Aorta (tissue), 5 donors: ENCODE data around the gene MAML3. TPM values are rescaled to one million over a fixed set of nuclear protein-coding genes. Genes with fewer than 3 reads are reported as not detected.
"Not testable (repeated sequence)": the region's sequence is repeated elsewhere in the genome, so short reads cannot be mapped to it uniquely, and the experiment has no call there.

Experiments
- ATAC-seq: fragments of 200-7000 bp; cut with Tn5 transposase; one replicate; pipeline ENCODE4 v1.9.1; 2022; ENCODE audit warnings: moderate library complexity; ENCODE audit not compliant: low FRiP score
- DNase-seq, 2 donors: peaks; one replicate each; pipeline ENCODE4 v3.0.0-alpha.2; 2020
- H3K27ac ChIP-seq, 2 donors: one replicate each; pipeline ENCODE4 v1.5.1; 2013; ENCODE audit warnings: low read length in 2 of 2, mild to moderate bottlenecking in 2 of 2, moderate library complexity in 2 of 2, control low read depth in 1 of 2, inconsistent platforms in 1 of 2, low read depth in 1 of 2
- H3K27me3 ChIP-seq, 2 donors: one replicate each; pipeline ENCODE4 v1.6.1; 2013; ENCODE audit warnings: control low read depth in 1 of 2, low read length in 1 of 2, mild to moderate bottlenecking in 1 of 2, moderate library complexity in 1 of 2; ENCODE audit not compliant: insufficient read depth in 2 of 2, control insufficient read depth in 1 of 2
- H3K36me3 ChIP-seq, 2 donors: one replicate each; pipeline ENCODE4 v1.6.1; 2013; ENCODE audit warnings: control low read depth in 1 of 2, low read length in 1 of 2, mild to moderate bottlenecking in 1 of 2; ENCODE audit not compliant: insufficient read depth in 2 of 2, control insufficient read depth in 1 of 2
- H3K4me1 ChIP-seq, 2 donors: one replicate each; pipeline ENCODE4 v1.6.1; 2013; ENCODE audit warnings: low read length in 2 of 2, control low read depth in 1 of 2, mild to moderate bottlenecking in 1 of 2, moderate library complexity in 1 of 2; ENCODE audit not compliant: insufficient read depth in 2 of 2, control insufficient read depth in 1 of 2
- H3K4me3 ChIP-seq, 2 donors: one replicate each; pipeline ENCODE4 v1.5.1; 2013; ENCODE audit warnings: low read length in 2 of 2, control low read depth in 1 of 2, mild to moderate bottlenecking in 1 of 2
- H3K9me3 ChIP-seq: one replicate; pipeline ENCODE4 v1.6.1; 2013; ENCODE audit warnings: mild to moderate bottlenecking, low read length; ENCODE audit not compliant: control insufficient read depth
- WGBS, 2 donors: extraction: QIAGEN DNeasy Blood & Tissue Kit; methylation state at CpG; one replicate each; pipeline ENCODE4 v1.1.7; 2013; 5-methylcytosine and 5-hydroxymethylcytosine counted together
- intact Hi-C, 2 donors: fragments of 100-400 bp; cut with DNase I; formaldehyde crosslinking; loops; one replicate each; pipeline versions ENCODE4 v1.14.2 to v1.15.0; 2022
- polyA plus RNA-seq, 2 donors: library from polyadenylated mRNA; stranded (reverse); fragments of 200-250 nt; gene quantifications; one replicate each; pipeline ENCODE4 v1.2.3, GENCODE V29; 2013
- total RNA-seq, 2 donors: library from RNA; stranded (reverse); fragmentation: NEBNext Ultra II Directional; extraction: Animal tissue kit (Norgen Biotek cat#: 25700); gene quantifications; one replicate each; pipeline ENCODE4 v1.2.1, GENCODE V29; 2021
- donor health status: healthy with polysubstance abuse.
- donor health status: Bipolar disorder and iron deficiency.
- donor health status: DM: no; HTN: no; CAD: no.
- donor health status: DM: no; HTN: no; CAD: no.
- donor health status: DM: yes; HTN: yes; CAD: no.

The MAML3 gene
- total and polyA plus RNA-seq, 4 donors = 0.79 to 10.5 (median 4.9) TPM

GRCh38 chr4:139704915-139705485, 449.0 kb downstream of the MAML3 start:
- no peak for DNase-seq
- Histone ChIP-seq H3K4me1 (no peaks in the 10 kb centered on the region), H3K27ac (no peak overlapping the region), H3K9me3 (no peaks in the 10 kb centered on the region), H3K36me3 (peaks cover 0 to 5% of the 10 kb centered on the region in 2 donors), H3K27me3 (no peaks in the 10 kb centered on the region), H3K4me3 (no peak overlapping the region)
- WGBS, 2 donors = 97 to 100% methylated on average over 4 of the region's 4 CpGs
- intact Hi-C loops = no loop called here
- no peak for ATAC-seq

GRCh38 chr4:139700568-139700967, 453.4 kb downstream of the MAML3 start:
- 68 to 78% methylated on average over 5 of the region's 5 CpGs for WGBS, 2 donors
- no peak for DNase-seq
- intact Hi-C loops = no loop called here
- Histone ChIP-seq H3K27ac (no peak overlapping the region), H3K4me1 (no peaks in the 10 kb centered on the region), H3K9me3 (no peaks in the 10 kb centered on the region), H3K36me3 (peaks cover 0 to 5% of the 10 kb centered on the region in 2 donors), H3K27me3 (no peaks in the 10 kb centered on the region), H3K4me3 (no peak overlapping the region)
- ATAC-seq = no peak

GRCh38 chr4:139698167-139698925, 455.6 kb downstream of the MAML3 start:
- 90 to 95% methylated on average over 13 to 18 of the region's 25 CpGs for WGBS, 2 donors
- H3K27ac ChIP-seq, ATAC-seq, H3K36me3 ChIP-seq, intact Hi-C loops, DNase-seq, H3K9me3 ChIP-seq, H3K4me3 ChIP-seq, H3K27me3 ChIP-seq, H3K4me1 ChIP-seq: not testable (repeated sequence)

GRCh38 chr4:139696491-139696890, 457.5 kb downstream of the MAML3 start:
- H3K4me1 ChIP-seq = no peaks in the 10 kb centered on the region
- intact Hi-C loops = no loop called here
- peaks cover 0 to 5% of the 10 kb centered on the region in 2 donors for H3K36me3 ChIP-seq
- no peak overlapping the region for H3K4me3 ChIP-seq
- H3K9me3 ChIP-seq = no peaks in the 10 kb centered on the region
- ATAC-seq (no peak), DNase-seq (no peak)
- H3K27ac ChIP-seq = no peak overlapping the region
- WGBS, 2 donors = 97% methylated on average over 5 of the region's 5 CpGs
- no peaks in the 10 kb centered on the region for H3K27me3 ChIP-seq

GRCh38 chr4:139694522-139695107, 459.4 kb downstream of the MAML3 start:
- 90 to 91% methylated on average over 3 of the region's 3 CpGs for WGBS, 2 donors
- no peak overlapping the region for H3K4me3 ChIP-seq
- H3K9me3 ChIP-seq = no peaks in the 10 kb centered on the region
- no peak overlapping the region for H3K27ac ChIP-seq
- no peak for DNase-seq
- no peaks in the 10 kb centered on the region for H3K4me1 ChIP-seq
- ATAC-seq = no peak
- H3K27me3 ChIP-seq = no peaks in the 10 kb centered on the region
- intact Hi-C loops = no loop called here
- H3K36me3 ChIP-seq = no peaks in the 10 kb centered on the region

- DNase-seq = no peak
- Histone ChIP-seq H3K27ac (no peak overlapping the region), H3K9me3 (no peaks in the 10 kb centered on the region), H3K4me1 (peaks cover 0 to 2% of the 10 kb centered on the region in 2 donors), H3K36me3 (no peaks in the 10 kb centered on the region), H3K27me3 (no peaks in the 10 kb centered on the region), H3K4me3 (no peak overlapping the region)
- intact Hi-C loops = no loop called here
- no peak for ATAC-seq
- WGBS, 2 donors = 66 to 75% methylated on average over 4 of the region's 4 CpGs
Measured at GRCh38 chr4:139692309-139693012, 461.5 kb downstream of the MAML3 start.

DNA sequence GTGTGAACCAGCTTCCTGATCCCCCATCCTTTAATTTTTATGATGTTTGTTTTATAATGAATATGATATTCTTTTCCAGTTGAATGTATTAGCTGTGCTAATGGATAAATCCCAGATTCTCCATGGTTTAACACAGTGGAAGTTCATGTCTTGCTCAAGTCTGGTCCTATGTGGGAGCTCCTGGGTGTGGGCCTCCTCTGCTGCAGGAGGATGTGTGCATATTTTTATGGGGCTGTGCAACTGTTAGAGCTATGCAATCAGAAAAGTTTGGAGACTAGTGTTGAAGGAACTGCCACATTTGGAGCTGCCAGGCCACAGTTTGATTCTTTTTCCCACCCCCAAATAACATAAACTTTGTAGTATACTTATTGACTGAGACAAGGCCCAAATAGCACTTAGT, 463.6 kb downstream of the MAML3 start:
- no peaks in the 10 kb centered on the region for H3K9me3 ChIP-seq
- H3K27me3 ChIP-seq = no peaks in the 10 kb centered on the region
- intact Hi-C loops = no loop called here
- H3K4me3 ChIP-seq = no peak overlapping the region
- peaks cover 2 to 10% of the 10 kb centered on the region in 2 donors for H3K4me1 ChIP-seq
- no peaks in the 10 kb centered on the region for H3K36me3 ChIP-seq
- no peak for ATAC-seq
- H3K27ac ChIP-seq = no peak overlapping the region
- no peak for DNase-seq

DNA sequence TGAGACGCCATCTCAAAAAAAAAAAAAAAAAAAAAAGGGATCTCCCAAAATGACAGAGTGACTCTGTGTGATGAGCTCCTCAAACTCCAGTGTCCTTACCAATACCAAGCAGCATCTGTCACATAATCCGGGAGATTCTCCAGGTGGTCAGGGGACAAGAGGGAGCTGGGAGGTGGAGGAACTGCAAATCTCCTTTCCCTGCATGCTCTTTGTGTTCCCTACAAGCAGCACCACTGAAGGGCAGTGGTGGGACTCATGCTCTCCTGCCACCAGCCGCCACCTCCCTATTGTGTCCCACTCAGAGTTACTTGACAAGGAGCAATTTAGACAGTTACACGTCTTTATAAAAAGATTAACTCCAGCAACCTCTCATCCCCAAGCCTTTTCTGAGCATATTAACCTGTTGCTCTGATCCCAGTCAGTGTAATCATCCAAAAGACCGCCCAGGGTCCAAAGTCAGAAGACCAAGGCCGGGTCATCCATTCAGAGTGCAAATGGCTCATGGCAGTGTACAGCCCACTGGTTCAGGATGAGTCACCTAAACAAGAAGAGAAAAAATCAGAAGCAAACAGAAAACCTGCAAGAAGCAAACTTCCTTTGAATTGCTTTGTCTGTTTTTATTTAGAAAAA, 464.8 kb downstream of the MAML3 start:
- Histone ChIP-seq H3K4me1 (peaks cover 2 to 10% of the 10 kb centered on the region in 2 donors), H3K4me3 (no peak overlapping the region), H3K36me3 (no peaks in the 10 kb centered on the region), H3K9me3 (no peaks in the 10 kb centered on the region), H3K27ac (no peak overlapping the region), H3K27me3 (no peaks in the 10 kb centered on the region)
- intact Hi-C loops = no loop called here
- 94 to 98% methylated on average over 6 of the region's 6 CpGs for WGBS, 2 donors
- ATAC-seq (no peak), DNase-seq (no peak)
